ENCODE results near the gene RPRML.

GRCh38 chr17:46964315-46965265 lies 14.5 kb downstream of the RPRML start:
- TF ChIP-seq CTCF (IDR thresholded peaks at IDR 0.05; ENCODE audit: poor library complexity) (no peak), EZH2 (IDR thresholded peaks at IDR 0.05; ENCODE audit: borderline replicate concordance) (no peak), EZH2phosphoT487 (IDR thresholded peaks at IDR 0.05; ENCODE audit: low read depth, severe bottlenecking, unreplicated experiment) (no peak)

Measured in hepatocyte (in vitro differentiated cells).